Retinal pigment epithelial cell (primary cell): ENCODE results near the gene UXS1.

Experiments
- DNase-seq: peaks from one replicate; pipeline ENCODE4 v3.0.0-alpha.2; 2010; ENCODE audit warnings: low read depth
- H3K4me3 ChIP-seq: 2 replicates; pipeline ENCODE4 v1.5.1; 2011; ENCODE audit warnings: mild to moderate bottlenecking, low read length, control low read depth, moderate library complexity
- TF ChIP-seq, protein P1 (sequence below): conservative IDR thresholded peaks from 2 replicates; pipeline ENCODE4 v1.5.1; 2011; ENCODE audit warnings: low read depth, low read length, control low read depth, inconsistent platforms

The UXS1 gene

DNA sequence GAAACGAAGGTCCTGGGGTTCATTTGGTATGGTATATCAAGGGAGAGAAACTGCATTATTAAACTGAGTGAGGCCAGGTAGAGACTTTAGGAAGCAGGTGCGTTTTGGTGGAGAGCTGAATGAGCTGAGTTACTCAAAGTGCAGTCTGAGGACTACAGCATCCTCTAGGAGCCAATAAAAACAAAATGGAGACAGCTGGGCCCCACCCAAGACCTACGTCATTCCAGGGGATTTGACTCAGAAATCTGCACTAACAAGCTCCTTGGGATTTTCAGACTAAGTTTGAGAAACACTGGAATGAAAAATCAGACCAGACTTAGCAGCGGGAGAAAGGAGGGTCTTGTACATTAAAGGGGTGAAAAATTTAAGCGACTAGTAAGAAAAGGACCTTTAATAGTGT is 131.5 kb downstream of the UXS1 start:
- DNase-seq = no peak
- no peak overlapping the region for H3K4me3 ChIP-seq
- TF ChIP-seq, protein P1, sequence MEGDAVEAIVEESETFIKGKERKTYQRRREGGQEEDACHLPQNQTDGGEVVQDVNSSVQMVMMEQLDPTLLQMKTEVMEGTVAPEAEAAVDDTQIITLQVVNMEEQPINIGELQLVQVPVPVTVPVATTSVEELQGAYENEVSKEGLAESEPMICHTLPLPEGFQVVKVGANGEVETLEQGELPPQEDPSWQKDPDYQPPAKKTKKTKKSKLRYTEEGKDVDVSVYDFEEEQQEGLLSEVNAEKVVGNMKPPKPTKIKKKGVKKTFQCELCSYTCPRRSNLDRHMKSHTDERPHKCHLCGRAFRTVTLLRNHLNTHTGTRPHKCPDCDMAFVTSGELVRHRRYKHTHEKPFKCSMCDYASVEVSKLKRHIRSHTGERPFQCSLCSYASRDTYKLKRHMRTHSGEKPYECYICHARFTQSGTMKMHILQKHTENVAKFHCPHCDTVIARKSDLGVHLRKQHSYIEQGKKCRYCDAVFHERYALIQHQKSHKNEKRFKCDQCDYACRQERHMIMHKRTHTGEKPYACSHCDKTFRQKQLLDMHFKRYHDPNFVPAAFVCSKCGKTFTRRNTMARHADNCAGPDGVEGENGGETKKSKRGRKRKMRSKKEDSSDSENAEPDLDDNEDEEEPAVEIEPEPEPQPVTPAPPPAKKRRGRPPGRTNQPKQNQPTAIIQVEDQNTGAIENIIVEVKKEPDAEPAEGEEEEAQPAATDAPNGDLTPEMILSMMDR = no peak

DNA sequence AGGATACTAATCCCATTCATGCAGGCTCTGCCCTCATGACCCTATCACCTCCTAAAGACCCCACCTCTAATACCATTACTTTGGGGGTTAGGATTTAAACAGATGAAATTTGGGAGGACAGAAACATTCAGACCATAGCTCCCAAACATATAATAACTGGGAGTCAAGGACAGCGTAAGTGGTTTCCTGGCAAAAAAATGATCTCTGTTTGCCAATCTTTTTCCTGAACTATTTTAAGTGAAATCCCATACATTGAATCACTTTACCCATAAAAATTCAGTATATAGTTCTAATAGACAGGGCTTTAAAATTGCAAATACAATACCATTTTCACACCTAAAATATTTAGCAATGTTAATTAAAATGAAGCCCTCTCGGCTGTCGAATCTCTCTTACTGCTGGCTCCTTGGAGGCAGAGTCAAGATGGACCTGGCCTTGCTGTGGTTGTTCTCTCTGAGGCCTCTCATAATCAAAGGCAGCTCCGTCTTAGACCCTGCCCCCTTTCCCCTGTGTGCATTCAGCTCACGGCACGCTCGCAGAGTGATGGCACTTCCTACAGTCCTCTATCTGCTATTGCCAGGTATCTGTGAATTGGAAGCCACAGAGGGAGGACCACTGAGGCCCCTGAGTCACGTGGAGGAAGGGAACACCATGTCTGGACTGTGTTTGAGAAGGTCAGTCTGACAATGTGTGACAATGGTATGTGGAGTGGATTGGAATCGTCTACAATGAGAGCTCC is 132.3 kb downstream of the UXS1 start:
- TF ChIP-seq, protein P1 = no peak
- no peak overlapping the region for H3K4me3 ChIP-seq
- DNase-seq = no peak

DNA sequence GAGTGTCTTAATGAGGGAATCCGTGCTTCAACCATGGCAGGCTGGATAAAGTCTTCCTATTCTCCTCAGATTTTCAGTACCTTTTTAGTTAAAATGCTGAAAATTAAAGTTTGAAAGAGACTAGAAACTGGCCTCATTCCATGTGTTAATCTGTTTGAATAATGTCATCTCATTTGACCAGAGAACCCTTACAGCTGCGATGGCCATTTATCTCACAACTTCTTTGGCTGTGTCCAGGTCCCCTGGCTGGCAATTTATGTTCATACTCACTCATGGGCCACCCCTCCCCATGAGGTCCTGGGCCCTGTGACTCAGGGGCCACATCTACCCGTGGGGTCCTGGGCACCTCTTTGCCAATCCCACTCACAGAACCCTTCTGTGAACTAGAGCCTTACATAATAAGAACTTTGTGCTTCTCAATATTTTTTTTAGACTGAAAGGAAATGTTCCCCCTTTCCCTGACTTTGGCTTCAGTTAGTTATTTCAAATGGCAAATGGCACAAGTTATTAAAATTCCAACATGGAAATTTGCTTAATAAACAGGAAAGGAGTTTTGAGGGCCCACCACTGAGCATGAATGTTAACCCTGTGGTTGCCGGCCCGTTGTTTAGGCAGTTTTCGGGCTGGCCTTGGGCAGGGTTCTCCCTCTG is 134.6 kb downstream of the UXS1 start:
- no peak for DNase-seq
- TF ChIP-seq, protein P1 = no peak
- H3K4me3 ChIP-seq = no peak overlapping the region

DNA sequence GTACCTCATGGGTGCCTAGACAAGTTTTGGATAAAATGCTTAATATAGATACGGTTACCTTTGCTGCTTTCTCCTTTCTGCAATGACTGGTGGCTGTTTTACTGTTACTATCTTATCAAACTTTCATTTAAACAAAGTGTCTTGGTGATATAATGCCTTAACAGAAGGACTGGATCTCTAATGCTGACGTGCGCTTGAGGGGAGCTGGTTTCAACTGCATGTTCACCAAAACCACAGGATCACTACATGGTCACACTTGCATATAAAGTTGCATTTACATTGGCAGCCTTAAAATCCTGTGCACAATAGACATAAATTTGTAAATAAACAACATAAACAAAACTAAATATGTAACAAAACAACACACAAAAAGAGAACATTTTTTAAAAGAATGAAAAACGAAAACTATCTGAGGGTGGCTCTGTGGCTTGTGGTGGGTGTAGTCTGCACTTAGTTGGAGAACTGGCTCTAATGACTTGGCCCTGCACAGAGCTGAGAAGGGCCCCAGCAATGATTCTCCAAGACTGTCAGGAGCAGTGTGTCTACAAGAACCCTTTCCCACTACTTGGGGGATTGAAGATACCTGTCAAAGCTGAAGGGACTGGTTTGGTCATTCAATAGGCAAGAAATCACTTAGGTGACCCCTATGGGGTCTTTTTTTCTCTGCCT is 135.5 kb downstream of the UXS1 start:
- no peak for DNase-seq
- H3K4me3 ChIP-seq = no peak overlapping the region
- TF ChIP-seq, protein P1 = no peak

DNA sequence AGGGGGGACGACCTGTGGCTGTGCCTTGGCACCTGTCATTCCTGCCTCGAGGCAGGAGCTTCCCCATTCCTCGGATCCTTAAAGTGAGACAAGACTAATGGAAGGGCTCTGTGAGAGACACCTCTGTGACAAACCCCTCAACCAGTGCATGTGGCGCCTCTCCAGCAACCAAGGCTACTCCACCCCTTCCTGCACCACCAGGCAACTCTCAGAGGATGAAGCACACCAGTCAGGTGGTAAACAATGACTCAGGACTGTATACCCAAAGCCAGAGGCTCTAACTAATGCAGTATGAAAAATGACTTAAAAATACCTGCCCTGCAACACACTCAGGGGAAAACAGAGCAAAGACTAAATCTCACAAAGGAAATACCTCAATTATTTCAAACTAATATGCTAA is 136.9 kb downstream of the UXS1 start:
- no peak for DNase-seq
- TF ChIP-seq, protein P1 = no peak
- no peak overlapping the region for H3K4me3 ChIP-seq

- TF ChIP-seq, protein P1 = no peak
- H3K4me3 ChIP-seq = no peak overlapping the region
- no peak for DNase-seq
Observed at GRCh38 chr2:106054880-106055655, 139.0 kb downstream of the UXS1 start.
